ENCODE data around the gene VPS13D.

DNA sequence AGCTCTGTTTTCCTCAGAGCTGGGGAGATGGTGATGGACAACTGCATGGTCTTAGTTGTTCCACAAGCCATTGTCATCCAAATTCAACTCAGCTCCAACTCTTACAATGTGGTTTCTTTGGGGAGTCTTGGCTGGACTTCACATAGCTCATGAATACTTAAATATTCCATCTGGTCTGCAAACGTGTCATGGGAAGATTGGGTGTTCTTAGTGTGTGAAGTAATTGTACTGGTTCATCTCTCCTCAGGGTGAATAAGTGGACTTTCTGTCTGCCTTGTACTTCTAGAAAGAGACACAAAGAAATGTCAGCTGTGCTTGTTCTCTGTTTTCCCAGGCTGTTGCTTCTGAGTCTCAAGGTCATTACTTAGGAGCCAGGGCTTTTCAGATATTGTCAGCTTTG is 106.6 kb downstream of the VPS13D start:
- TF ChIP-seq, protein P1, sequence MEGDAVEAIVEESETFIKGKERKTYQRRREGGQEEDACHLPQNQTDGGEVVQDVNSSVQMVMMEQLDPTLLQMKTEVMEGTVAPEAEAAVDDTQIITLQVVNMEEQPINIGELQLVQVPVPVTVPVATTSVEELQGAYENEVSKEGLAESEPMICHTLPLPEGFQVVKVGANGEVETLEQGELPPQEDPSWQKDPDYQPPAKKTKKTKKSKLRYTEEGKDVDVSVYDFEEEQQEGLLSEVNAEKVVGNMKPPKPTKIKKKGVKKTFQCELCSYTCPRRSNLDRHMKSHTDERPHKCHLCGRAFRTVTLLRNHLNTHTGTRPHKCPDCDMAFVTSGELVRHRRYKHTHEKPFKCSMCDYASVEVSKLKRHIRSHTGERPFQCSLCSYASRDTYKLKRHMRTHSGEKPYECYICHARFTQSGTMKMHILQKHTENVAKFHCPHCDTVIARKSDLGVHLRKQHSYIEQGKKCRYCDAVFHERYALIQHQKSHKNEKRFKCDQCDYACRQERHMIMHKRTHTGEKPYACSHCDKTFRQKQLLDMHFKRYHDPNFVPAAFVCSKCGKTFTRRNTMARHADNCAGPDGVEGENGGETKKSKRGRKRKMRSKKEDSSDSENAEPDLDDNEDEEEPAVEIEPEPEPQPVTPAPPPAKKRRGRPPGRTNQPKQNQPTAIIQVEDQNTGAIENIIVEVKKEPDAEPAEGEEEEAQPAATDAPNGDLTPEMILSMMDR (IDR thresholded peaks at IDR 0.05) = no peak
- no peak for TF ChIP-seq POLR2A (IDR thresholded peaks at IDR 0.05)
